ENCODE measurements around the gene HPS5.

HPS5 gene

DNA sequence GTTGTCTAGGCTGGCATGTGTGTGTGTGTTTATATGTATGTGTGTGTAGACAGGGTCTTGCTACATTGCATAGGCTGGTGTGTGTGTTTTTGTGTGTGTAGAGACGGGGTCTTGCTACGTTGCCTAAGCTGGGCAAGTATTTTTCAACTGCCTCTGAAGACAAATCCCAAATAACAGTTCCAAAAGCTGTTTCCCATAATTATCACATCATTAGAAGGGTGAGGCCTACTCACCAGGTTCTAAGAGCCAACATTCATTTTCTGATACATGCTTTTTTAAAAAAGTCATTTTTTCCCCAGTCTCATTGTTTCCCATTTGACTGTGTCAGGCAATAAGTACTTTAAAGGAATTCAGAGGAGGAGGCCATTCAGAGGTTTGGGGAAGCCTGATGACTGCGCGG, 33.0 kb downstream of the HPS5 start:
- TF ChIP-seq CTCF (conservative IDR thresholded peaks at IDR 0.05; ENCODE audit: low read length) (no peak), EZH2phosphoT487 (IDR thresholded peaks at IDR 0.05; ENCODE audit: borderline replicate concordance) (no peak)
- Histone ChIP-seq H3K79me2 (ENCODE audit: insufficient read depth, low read length) (no peaks in the 10 kb centered on the region), H4K20me1 (ENCODE audit: insufficient read depth, low read length, poor library complexity, severe bottlenecking) (no peaks in the 10 kb centered on the region), H2AFZ (ENCODE audit: low read length) (no peak overlapping the region), H3K9ac (ENCODE audit: low read depth, low read length, poor library complexity, severe bottlenecking) (no peak overlapping the region), H3K27me3 (ENCODE audit: insufficient read depth, low read length, poor library complexity, severe bottlenecking) (no peaks in the 10 kb centered on the region), H3K4me1 (ENCODE audit: insufficient read depth, low read length, poor library complexity, severe bottlenecking) (peaks cover 8% of the 10 kb centered on the region), H3F3A (ENCODE audit: low read depth) (no peaks in the 10 kb centered on the region), H3K4me3 (ENCODE audit: low read length, poor library complexity, severe bottlenecking) (no peak overlapping the region), H3K9me2 (replicated peaks; ENCODE audit: low read depth, low read length) (no peaks in the 10 kb centered on the region), H3K9me3 (ENCODE audit: insufficient read depth, low read depth, low read length) (no peaks in the 10 kb centered on the region), H3K4me2 (ENCODE audit: low read depth, low read length, poor library complexity, severe bottlenecking) (no peak overlapping the region), H3K36me3 (ENCODE audit: insufficient read depth, low read length) (peaks cover 55% of the 10 kb centered on the region)

DNA sequence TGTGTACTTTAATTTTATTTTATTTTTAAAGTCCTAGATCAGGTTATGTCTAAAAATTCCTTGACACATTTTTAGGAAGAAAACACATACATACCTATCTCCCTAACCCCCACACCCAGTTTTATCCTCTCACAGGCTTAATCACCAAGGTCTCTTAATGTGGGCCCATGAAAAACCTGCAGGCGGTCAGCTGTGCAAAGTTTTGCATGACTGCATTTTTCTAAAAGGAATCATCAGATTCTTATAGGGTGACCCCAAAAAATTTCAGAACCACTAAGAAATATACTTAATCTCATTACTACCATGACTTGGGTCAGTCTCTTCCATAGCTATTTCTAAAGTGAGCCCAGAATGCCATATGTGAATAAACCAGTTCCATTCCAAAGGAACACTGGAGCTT, 36.1 kb downstream of the HPS5 start:
- Histone ChIP-seq H3K36me3 (ENCODE audit: insufficient read depth, low read length) (peaks cover 52% of the 10 kb centered on the region; the same call in 1 of the 2 replicates), H4K20me1 (ENCODE audit: insufficient read depth, low read length, poor library complexity, severe bottlenecking) (no peaks in the 10 kb centered on the region), H3K4me2 (ENCODE audit: low read depth, low read length, poor library complexity, severe bottlenecking) (no peak overlapping the region), H3K27me3 (ENCODE audit: insufficient read depth, low read length, poor library complexity, severe bottlenecking) (no peaks in the 10 kb centered on the region), H3K9me2 (replicated peaks; ENCODE audit: low read depth, low read length) (no peaks in the 10 kb centered on the region), H3F3A (ENCODE audit: low read depth) (no peaks in the 10 kb centered on the region), H3K4me1 (ENCODE audit: insufficient read depth, low read length, poor library complexity, severe bottlenecking) (peaks cover 8% of the 10 kb centered on the region), H2AFZ (ENCODE audit: low read length) (no peak overlapping the region), H3K9me3 (ENCODE audit: insufficient read depth, low read depth, low read length) (no peaks in the 10 kb centered on the region), H3K9ac (ENCODE audit: low read depth, low read length, poor library complexity, severe bottlenecking) (no peak overlapping the region), H3K79me2 (ENCODE audit: insufficient read depth, low read length) (no peaks in the 10 kb centered on the region), H3K4me3 (ENCODE audit: low read length, poor library complexity, severe bottlenecking) (no peak overlapping the region)
- TF ChIP-seq CTCF (conservative IDR thresholded peaks at IDR 0.05; ENCODE audit: low read length) (no peak), EZH2phosphoT487 (IDR thresholded peaks at IDR 0.05; ENCODE audit: borderline replicate concordance) (no peak)

DNA sequence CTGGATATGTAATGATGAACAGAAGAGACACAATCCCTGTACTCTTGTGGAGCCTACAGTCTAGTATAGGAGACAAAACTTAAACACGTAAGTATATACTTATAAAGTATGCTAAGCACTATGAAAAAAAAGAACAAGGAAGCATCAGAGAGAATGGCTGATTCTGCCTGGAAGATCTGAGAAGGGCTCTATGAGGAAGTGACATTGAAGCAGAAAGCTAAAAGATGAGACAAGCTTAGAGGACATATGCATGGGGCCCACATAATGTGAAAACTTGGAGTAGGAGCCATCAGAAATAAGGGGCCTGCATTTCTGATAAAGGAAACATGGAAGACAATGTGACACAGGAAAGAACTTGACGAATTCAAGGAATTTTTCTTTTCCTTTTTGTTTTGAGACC, 39.3 kb downstream of the HPS5 start:
- H3K27me3 ChIP-seq (ENCODE audit: insufficient read depth, low read length, poor library complexity, severe bottlenecking) = no peaks in the 10 kb centered on the region
- H3K36me3 ChIP-seq (ENCODE audit: insufficient read depth, low read length) = peaks cover 59% of the 10 kb centered on the region; the same call in 1 of the 2 replicates

More for the DNA sequence above, 39.3 kb downstream of the HPS5 start:
- Histone ChIP-seq H4K20me1 (ENCODE audit: insufficient read depth, low read length, poor library complexity, severe bottlenecking) (no peaks in the 10 kb centered on the region), H2AFZ (ENCODE audit: low read length) (no peak overlapping the region), H3K4me2 (ENCODE audit: low read depth, low read length, poor library complexity, severe bottlenecking) (no peak overlapping the region), H3K9me2 (replicated peaks; ENCODE audit: low read depth, low read length) (no peaks in the 10 kb centered on the region), H3K9me3 (ENCODE audit: insufficient read depth, low read depth, low read length) (no peaks in the 10 kb centered on the region), H3F3A (ENCODE audit: low read depth) (no peaks in the 10 kb centered on the region), H3K4me1 (ENCODE audit: insufficient read depth, low read length, poor library complexity, severe bottlenecking) (peaks cover 8% of the 10 kb centered on the region), H3K9ac (ENCODE audit: low read depth, low read length, poor library complexity, severe bottlenecking) (no peak overlapping the region), H3K79me2 (ENCODE audit: insufficient read depth, low read length) (no peaks in the 10 kb centered on the region), H3K4me3 (ENCODE audit: low read length, poor library complexity, severe bottlenecking) (no peak overlapping the region)
- TF ChIP-seq CTCF (conservative IDR thresholded peaks at IDR 0.05; ENCODE audit: low read length) = no peak
- no peak for TF ChIP-seq EZH2phosphoT487 (IDR thresholded peaks at IDR 0.05; ENCODE audit: borderline replicate concordance)
